Stimulated activated naive CD8-positive, alpha-beta T cell treated with anti-CD3 and anti-CD28 coated beads, Interleukin-15, Interleukin-2, amounts not matched to agents 100 ng/mL and 50 ng/mL, for 24 hours (primary cell): ENCODE results near the gene SERTAD3.

Experiments
- H3K27ac Mint-ChIP-seq: one replicate; pipeline ENCODE4 v1.8.0; 2021; ENCODE audit warnings: mild to moderate bottlenecking, mixed read lengths
- H3K27me3 Mint-ChIP-seq: one replicate; pipeline ENCODE4 v1.8.0; 2021; ENCODE audit warnings: mixed read lengths
- H3K36me3 Mint-ChIP-seq: one replicate; pipeline ENCODE4 v1.8.0; 2021; ENCODE audit warnings: low read depth, mixed read lengths
- H3K4me1 Mint-ChIP-seq: one replicate; pipeline ENCODE4 v1.8.0; 2021; ENCODE audit warnings: low read depth, mixed read lengths
- H3K4me3 Mint-ChIP-seq: one replicate; pipeline ENCODE4 v1.8.0; 2021; ENCODE audit warnings: mild to moderate bottlenecking, mixed read lengths
- H3K9me3 Mint-ChIP-seq: one replicate; pipeline ENCODE4 v1.8.0; 2021; ENCODE audit warnings: mixed read lengths

Gene SERTAD3

GRCh38 chr19:40423938-40424337 is 20.2 kb downstream of the SERTAD3 start:
- no peaks in the 10 kb centered on the region for H3K27me3 Mint-ChIP-seq
- H3K27ac Mint-ChIP-seq = peak overlapping the region; percentile 76
- H3K4me3 Mint-ChIP-seq = peak overlapping the region; percentile 95
- no peaks in the 10 kb centered on the region for H3K9me3 Mint-ChIP-seq
- peaks cover 11% of the 10 kb centered on the region for H3K36me3 Mint-ChIP-seq
- peaks cover 36% of the 10 kb centered on the region for H3K4me1 Mint-ChIP-seq

DNA sequence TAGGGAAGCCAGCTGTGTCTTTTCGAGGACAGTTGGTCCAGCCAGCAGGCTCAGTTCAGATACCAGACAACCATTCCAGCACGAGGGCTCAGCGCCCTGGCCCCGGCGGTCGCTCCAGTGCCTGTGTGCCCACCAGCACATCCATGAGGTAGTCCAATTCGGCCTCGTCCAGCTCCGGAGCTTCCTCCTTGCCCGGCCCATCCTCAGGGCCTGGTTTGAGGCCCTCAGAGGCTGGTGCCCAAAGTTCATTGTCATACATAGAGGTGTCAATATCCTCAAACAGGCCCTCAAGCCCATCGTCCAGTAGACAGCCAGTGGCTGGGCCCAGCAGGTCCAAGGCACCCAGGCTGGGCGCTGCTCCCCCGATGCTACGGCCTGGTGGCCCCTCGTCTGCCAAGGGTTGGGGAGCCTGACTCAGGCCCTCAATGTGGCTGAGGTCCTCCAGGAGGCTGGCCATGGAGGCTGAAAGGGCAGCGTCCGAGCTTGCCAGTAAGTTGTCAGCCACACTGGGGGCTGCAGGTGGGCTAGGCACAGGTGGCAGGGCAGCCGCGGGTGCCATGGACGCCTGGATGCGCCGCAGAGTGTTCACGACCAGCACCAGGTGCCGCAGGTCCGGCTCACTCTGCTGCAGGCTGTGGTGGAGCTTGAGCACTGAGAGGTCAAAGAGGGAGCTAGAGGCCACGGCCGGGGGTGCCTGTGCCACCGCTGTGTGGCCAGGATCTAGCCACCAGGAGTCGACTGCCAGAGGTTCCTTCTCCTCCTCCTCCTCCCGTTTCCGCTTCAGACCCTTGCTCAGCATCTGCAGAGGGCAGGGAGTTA is 21.2 kb downstream of the SERTAD3 start:
- H3K27me3 Mint-ChIP-seq = no peaks in the 10 kb centered on the region
- peak overlapping the region; percentile 93 for H3K27ac Mint-ChIP-seq
- peaks cover 11% of the 10 kb centered on the region for H3K36me3 Mint-ChIP-seq
- H3K4me3 Mint-ChIP-seq = peak overlapping the region; percentile 55
- no peaks in the 10 kb centered on the region for H3K9me3 Mint-ChIP-seq
- peaks cover 36% of the 10 kb centered on the region for H3K4me1 Mint-ChIP-seq

DNA sequence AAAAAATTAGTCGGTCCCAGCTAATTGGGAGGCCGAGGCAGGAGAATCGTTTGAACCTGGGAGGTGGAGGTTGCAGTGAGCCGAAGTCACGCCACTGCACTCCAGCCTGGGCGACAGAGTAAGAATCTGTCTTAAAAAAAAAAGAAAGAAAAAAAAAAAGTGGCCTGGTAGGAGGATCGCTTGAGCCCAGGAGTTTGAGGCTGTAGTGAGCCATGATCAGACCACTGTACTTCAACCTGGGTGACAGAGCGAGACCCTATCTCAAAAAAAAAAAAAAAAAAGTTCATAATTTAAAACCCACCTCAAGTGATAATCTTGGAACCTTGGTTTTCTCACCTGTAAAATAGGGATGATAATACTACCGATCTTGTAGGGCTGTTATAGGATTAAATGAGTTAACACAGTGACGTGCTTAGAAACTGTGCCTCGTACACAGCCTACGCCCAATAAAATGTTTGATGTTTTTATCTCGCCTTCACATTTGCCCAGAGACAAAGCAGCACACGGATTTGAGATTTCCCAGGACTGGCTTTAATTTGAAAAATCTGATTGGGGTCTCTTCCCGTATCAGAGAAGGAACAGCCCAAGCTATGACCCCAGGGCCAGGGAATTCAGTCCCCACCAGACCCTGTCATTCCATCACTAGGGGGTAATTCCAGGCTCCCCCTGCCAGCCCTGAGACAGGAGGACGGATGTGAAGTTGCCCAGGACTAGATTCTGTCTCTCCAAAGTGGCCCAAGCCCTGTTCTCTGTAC is 22.0 kb downstream of the SERTAD3 start:
- no peaks in the 10 kb centered on the region for H3K27me3 Mint-ChIP-seq

DNA sequence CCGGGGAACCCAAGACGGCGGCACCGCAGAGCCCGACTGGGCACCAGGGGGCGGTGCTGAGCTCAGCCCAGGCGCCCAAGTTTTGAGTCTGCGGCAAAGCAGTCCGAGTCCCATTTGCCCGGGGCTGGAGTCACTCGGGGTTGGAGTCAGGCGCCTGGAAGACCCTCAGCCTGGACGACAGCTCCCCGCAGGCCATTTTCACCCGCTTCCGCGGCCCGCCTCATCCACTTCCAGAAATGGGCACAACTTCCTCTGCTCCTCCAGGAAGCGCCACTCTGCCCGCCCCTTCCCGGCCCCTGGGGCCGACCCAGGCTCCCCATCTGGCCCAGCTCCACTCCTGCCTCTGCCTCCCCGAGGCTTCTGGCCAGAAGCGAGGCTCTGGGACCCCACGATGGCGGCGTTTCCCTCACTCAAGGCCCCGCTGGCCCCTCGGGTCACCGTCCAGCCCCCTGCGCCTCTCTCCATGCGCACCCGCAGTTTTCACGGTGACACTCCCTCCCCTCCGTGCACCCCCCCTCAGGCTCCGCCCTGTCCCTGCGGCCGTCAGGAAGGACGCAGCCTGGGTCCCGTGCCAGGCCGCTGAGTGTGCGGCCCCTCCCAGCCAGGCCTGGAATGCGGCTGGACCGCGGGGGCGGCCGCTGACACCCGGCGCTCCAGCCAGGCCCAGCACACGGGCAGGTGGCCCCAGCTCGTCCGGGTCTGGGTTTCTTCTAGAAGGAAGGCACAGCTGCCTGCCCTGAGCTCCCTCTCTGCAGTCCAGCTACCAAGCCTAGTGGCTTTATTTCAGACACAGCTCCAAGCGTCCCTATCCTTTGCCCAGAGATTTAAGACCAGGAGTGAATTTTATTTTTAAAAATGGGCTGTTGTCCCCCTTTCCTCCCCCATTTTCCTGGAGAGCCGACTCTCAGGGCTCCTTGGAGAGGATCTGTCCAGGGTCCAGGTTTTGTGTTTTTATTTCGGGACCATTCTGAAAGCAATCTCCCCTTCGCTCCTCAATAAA is 23.1 kb downstream of the SERTAD3 start:
- peak overlapping the region; percentile 80 for H3K4me3 Mint-ChIP-seq
- peaks cover 37% of the 10 kb centered on the region for H3K4me1 Mint-ChIP-seq
- peak overlapping the region; percentile 93 for H3K27ac Mint-ChIP-seq
- no peaks in the 10 kb centered on the region for H3K27me3 Mint-ChIP-seq
- peaks cover 11% of the 10 kb centered on the region for H3K36me3 Mint-ChIP-seq
- H3K9me3 Mint-ChIP-seq = no peaks in the 10 kb centered on the region

More for the DNA sequence above, 22.0 kb downstream of the SERTAD3 start:
- Mint-ChIP-seq H3K36me3 (peaks cover 11% of the 10 kb centered on the region), H3K4me1 (peaks cover 37% of the 10 kb centered on the region), H3K9me3 (no peaks in the 10 kb centered on the region), H3K4me3 (peak overlapping the region; percentile 55), H3K27ac (peak overlapping the region; percentile 93)

- peak overlapping the region; percentile 80 for H3K4me3 Mint-ChIP-seq
- H3K27me3 Mint-ChIP-seq = no peaks in the 10 kb centered on the region
- peak overlapping the region; percentile 93 for H3K27ac Mint-ChIP-seq
- H3K36me3 Mint-ChIP-seq = peaks cover 11% of the 10 kb centered on the region
- H3K9me3 Mint-ChIP-seq = no peaks in the 10 kb centered on the region
- peaks cover 32% of the 10 kb centered on the region for H3K4me1 Mint-ChIP-seq
Observed at GRCh38 chr19:40420451-40420765, 23.7 kb downstream of the SERTAD3 start.

DNA sequence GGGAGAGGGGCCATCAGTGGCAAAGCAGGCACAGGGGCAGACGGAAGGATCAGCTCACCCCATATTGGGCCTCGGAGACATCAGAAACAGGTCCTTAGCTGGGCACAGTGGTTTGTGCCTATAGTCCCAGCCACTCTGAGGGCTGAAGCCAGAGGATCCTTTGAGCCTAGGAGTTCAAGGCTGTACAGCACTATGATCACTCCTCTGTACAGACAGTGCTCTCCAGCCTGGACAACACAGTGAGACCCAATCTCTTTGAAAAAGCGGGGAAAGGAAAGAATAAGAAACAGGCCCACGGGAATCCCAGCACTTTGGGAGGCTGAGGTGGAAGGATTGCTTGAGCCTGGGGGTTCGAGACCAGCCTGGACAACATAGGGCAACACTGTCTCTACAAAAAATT is 24.4 kb downstream of the SERTAD3 start:
- Mint-ChIP-seq H3K36me3 (peaks cover 9% of the 10 kb centered on the region), H3K27ac (no peak overlapping the region), H3K4me3 (peak overlapping the region; percentile 52), H3K9me3 (no peaks in the 10 kb centered on the region), H3K4me1 (peaks cover 31% of the 10 kb centered on the region), H3K27me3 (no peaks in the 10 kb centered on the region)

DNA sequence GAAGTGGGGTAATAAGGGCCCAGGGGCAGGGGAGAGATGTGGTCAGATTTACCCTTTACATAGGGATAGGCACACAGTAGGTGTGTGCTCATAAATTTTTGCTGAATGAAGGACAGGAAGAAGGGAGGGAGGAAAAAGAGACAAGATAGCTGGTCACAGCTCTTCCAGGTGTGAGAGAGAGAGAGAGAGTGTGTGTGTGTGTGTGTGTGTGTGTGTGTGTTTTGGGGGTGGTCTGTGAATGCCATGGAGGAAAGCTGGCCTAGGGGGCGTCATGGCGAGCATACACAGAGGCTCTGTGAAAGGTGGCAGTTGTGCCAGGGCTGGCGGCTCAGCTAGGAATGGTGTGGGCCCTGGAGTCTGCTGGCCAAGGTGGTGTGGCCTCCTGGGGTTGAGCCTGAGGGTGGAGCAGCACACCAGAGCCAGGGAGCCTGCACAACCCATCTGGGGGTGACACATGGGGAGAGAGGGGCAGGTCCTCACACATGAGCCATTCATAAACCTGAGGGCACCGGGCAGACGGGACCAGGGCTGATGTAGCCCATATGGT is 25.0 kb downstream of the SERTAD3 start:
- Mint-ChIP-seq H3K27me3 (no peaks in the 10 kb centered on the region), H3K4me1 (peaks cover 25% of the 10 kb centered on the region), H3K36me3 (peaks cover 5% of the 10 kb centered on the region), H3K9me3 (no peaks in the 10 kb centered on the region), H3K27ac (no peak overlapping the region), H3K4me3 (no peak overlapping the region)

GRCh38 chr19:40418040-40418439 is 26.1 kb downstream of the SERTAD3 start:
- no peaks in the 10 kb centered on the region for H3K27me3 Mint-ChIP-seq
- H3K9me3 Mint-ChIP-seq = no peaks in the 10 kb centered on the region
- peaks cover 5% of the 10 kb centered on the region for H3K36me3 Mint-ChIP-seq
- no peak overlapping the region for H3K4me3 Mint-ChIP-seq
- H3K27ac Mint-ChIP-seq = no peak overlapping the region
- H3K4me1 Mint-ChIP-seq = peaks cover 28% of the 10 kb centered on the region

DNA sequence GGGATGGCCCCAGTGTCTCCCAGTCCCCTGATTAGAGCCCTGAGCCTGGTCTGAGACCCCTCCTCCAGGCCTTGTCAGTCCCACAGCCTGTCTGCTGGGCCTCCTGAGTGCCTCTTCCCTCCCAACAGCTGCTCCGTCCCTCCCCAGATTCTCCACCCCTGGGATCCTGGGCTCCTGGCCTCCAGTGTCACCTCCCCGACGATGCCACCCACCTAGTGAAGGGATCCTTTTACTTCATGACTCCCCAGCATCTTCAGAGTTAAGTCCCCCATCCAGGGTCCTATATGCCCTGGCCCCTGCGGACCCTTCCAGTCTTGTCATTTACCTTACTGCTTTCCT is 26.5 kb downstream of the SERTAD3 start:
- H3K4me3 Mint-ChIP-seq = no peak overlapping the region
- peaks cover 5% of the 10 kb centered on the region for H3K36me3 Mint-ChIP-seq
- H3K4me1 Mint-ChIP-seq = peaks cover 28% of the 10 kb centered on the region
- H3K9me3 Mint-ChIP-seq = no peaks in the 10 kb centered on the region
- no peaks in the 10 kb centered on the region for H3K27me3 Mint-ChIP-seq
- H3K27ac Mint-ChIP-seq = no peak overlapping the region

GRCh38 chr19:40416918-40417642 is 27.1 kb downstream of the SERTAD3 start:
- Mint-ChIP-seq H3K9me3 (no peaks in the 10 kb centered on the region), H3K4me3 (no peak overlapping the region), H3K27ac (peak overlapping the region; percentile 83), H3K36me3 (peaks cover under 1% of the 10 kb centered on the region), H3K27me3 (no peaks in the 10 kb centered on the region), H3K4me1 (peaks cover 22% of the 10 kb centered on the region)

- Mint-ChIP-seq H3K36me3 (no peaks in the 10 kb centered on the region), H3K4me3 (no peak overlapping the region), H3K27ac (no peak overlapping the region), H3K9me3 (no peaks in the 10 kb centered on the region), H3K27me3 (no peaks in the 10 kb centered on the region), H3K4me1 (peaks cover 14% of the 10 kb centered on the region)
Observed at GRCh38 chr19:40415768-40416167, 28.4 kb downstream of the SERTAD3 start.

- H3K4me3 Mint-ChIP-seq = no peak overlapping the region
- peaks cover 13% of the 10 kb centered on the region for H3K4me1 Mint-ChIP-seq
Observed at GRCh38 chr19:40414542-40415535, 29.3 kb downstream of the SERTAD3 start.

DNA sequence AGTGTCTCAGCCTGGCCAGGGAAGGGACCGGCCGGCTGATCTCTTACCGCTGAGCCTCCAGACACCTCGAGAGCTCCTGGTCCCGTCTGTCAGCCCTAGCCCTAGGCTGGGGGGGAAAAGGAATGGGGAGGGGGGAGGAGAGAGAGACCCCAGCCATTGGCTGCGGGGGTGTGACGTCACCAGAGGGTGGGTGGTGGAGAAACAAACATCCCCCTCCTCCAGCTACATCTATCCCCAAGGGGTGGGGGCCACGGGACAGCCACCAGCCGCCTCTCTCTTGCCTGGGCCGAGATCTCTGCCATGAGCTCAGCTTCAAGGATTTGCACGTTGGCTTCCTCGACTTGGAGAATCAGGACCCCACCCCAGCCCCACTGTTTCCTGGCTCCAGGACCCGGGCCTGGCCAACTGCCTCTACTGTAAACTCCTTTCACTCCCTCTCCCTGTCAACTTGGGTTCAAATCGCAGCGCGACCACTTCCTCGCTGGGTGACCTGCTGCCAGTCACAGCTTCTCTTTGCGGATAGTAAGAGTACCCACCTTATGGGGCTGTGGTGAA is 30.8 kb downstream of the SERTAD3 start, which contains the start of gene PRX:
TSS of gene PRX (minus strand) at position 88 of the 555 bp plus-strand sequence. CDS start 5,446 bp downstream, outside the sequence.
- Mint-ChIP-seq H3K4me3 (no peak within 1 kb of the TSS), H3K27ac (no peak within 1 kb of the TSS), H3K36me3 (no peaks in the 10 kb centered on the region), H3K4me1 (peaks cover 11% of the 10 kb centered on the region), H3K9me3 (no peaks in the 10 kb centered on the region), H3K27me3 (no peaks in the 10 kb centered on the region)

More at GRCh38 chr19:40414542-40415535, 29.3 kb downstream of the SERTAD3 start:
- Mint-ChIP-seq H3K27ac (no peak overlapping the region), H3K36me3 (no peaks in the 10 kb centered on the region), H3K27me3 (no peaks in the 10 kb centered on the region), H3K9me3 (no peaks in the 10 kb centered on the region)
